ENCODE results near the gene USH1C.

USH1C gene

GRCh38 chr11:17538054-17538453, 6.2 kb downstream of the USH1C start:
- no peaks in the 10 kb centered on the region for H3K4me1 ChIP-seq (ENCODE audit: control insufficient read depth, insufficient read depth, low read length)
- ChIA-PET POLR2A (interaction anchor here (1.1 kb wide), 1 partner anchor 9 kb away, joined by 3 read pairs; the partner anchor contains the start of gene OTOG), CTCF (interaction anchor here (0.6 to 3.1 kb wide), 2 partner anchors 8 to 10 kb away, joined by 3 to 17 read pairs; no protein-coding TSS in a partner anchor)
- TF ChIP-seq, protein P1, sequence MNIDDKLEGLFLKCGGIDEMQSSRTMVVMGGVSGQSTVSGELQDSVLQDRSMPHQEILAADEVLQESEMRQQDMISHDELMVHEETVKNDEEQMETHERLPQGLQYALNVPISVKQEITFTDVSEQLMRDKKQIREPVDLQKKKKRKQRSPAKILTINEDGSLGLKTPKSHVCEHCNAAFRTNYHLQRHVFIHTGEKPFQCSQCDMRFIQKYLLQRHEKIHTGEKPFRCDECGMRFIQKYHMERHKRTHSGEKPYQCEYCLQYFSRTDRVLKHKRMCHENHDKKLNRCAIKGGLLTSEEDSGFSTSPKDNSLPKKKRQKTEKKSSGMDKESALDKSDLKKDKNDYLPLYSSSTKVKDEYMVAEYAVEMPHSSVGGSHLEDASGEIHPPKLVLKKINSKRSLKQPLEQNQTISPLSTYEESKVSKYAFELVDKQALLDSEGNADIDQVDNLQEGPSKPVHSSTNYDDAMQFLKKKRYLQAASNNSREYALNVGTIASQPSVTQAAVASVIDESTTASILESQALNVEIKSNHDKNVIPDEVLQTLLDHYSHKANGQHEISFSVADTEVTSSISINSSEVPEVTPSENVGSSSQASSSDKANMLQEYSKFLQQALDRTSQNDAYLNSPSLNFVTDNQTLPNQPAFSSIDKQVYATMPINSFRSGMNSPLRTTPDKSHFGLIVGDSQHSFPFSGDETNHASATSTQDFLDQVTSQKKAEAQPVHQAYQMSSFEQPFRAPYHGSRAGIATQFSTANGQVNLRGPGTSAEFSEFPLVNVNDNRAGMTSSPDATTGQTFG (tag by site-specific recombination; IDR thresholded peaks at IDR 0.05; ENCODE audit: borderline replicate concordance): no peak
- peak; percentile 34; the same call in 1 of the 2 replicates for TF ChIP-seq PRDM10 (tag by site-specific recombination; IDR thresholded peaks at IDR 0.05)
- H3K9me3 ChIP-seq (ENCODE audit: control insufficient read depth, insufficient read depth, low read depth, low read length): no peaks in the 10 kb centered on the region
- no peak overlapping the region for H3K4me3 ChIP-seq (ENCODE audit: low read depth, low read length)
- no peak overlapping the region for H3K27ac ChIP-seq (ENCODE audit: extremely low read depth, low read depth, low read length)
- H3K36me3 ChIP-seq (ENCODE audit: control insufficient read depth in 2 of 2, insufficient read depth in 1 of 2, low read length in 2 of 2): no peaks in the 10 kb centered on the region

- H3K4me3 ChIP-seq (ENCODE audit: low read depth, low read length): no peak overlapping the region
- TF ChIP-seq, protein P2, sequence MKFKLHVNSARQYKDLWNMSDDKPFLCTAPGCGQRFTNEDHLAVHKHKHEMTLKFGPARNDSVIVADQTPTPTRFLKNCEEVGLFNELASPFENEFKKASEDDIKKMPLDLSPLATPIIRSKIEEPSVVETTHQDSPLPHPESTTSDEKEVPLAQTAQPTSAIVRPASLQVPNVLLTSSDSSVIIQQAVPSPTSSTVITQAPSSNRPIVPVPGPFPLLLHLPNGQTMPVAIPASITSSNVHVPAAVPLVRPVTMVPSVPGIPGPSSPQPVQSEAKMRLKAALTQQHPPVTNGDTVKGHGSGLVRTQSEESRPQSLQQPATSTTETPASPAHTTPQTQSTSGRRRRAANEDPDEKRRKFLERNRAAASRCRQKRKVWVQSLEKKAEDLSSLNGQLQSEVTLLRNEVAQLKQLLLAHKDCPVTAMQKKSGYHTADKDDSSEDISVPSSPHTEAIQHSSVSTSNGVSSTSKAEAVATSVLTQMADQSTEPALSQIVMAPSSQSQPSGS (tag by site-specific recombination; IDR thresholded peaks at IDR 0.05; ENCODE audit: low read depth): no peak
- TF ChIP-seq SALL2 (tag by site-specific recombination; IDR thresholded peaks at IDR 0.05; ENCODE audit: borderline replicate concordance) (no peak), ZNF677 (tag by site-specific recombination; IDR thresholded peaks at IDR 0.05) (no peak), ZNF19 (tag by site-specific recombination; IDR thresholded peaks at IDR 0.05; ENCODE audit: low read depth) (no peak), SETDB1 (IDR thresholded peaks at IDR 0.05; ENCODE audit: insufficient read length, low read length) (no peak), ZNF549 (tag by site-specific recombination; IDR thresholded peaks at IDR 0.05) (no peak), ZNF571 (tag by site-specific recombination; IDR thresholded peaks at IDR 0.05) (no peak), ZNF777 (tag by site-specific recombination; IDR thresholded peaks at IDR 0.05; ENCODE audit: borderline replicate concordance) (no peak), ZNF133 (tag by site-specific recombination; IDR thresholded peaks at IDR 0.05) (no peak), ZNF423 (tag by site-specific recombination; IDR thresholded peaks at IDR 0.05) (no peak)
- TF ChIP-seq, protein P3, sequence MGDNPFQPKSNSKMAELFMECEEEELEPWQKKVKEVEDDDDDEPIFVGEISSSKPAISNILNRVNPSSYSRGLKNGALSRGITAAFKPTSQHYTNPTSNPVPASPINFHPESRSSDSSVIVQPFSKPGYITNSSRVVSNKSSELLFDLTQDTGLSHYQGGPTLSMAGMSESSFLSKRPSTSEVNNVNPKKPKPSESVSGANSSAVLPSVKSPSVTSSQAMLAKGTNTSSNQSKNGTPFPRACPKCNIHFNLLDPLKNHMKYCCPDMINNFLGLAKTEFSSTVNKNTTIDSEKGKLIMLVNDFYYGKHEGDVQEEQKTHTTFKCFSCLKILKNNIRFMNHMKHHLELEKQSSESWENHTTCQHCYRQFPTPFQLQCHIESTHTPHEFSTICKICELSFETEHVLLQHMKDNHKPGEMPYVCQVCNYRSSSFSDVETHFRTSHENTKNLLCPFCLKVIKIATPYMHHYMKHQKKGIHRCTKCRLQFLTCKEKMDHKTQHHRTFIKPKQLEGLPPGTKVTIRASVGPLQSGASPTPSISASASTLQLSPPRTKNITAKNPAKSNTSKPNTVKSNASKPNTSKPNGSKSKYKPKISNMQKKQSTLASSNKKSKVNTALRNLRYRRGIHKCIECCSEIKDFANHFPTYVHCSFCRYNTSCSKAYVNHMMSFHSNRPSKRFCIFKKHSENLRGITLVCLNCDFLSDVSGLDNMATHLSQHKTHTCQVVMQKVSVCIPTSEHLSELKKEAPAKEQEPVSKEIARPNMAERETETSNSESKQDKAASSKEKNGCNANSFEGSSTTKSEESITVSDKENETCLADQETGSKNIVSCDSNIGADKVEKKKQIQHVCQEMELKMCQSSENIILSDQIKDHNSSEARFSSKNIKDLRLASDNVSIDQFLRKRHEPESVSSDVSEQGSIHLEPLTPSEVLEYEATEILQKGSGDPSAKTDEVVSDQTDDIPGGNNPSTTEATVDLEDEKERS (tag by site-specific recombination; IDR thresholded peaks at IDR 0.05): no peak
- no peaks in the 10 kb centered on the region for H3K4me1 ChIP-seq (ENCODE audit: control insufficient read depth, insufficient read depth, low read length)
- CTCF ChIA-PET: interaction anchor here (3.1 kb wide), 1 partner anchor 9 kb away, joined by 17 read pairs; no protein-coding TSS in a partner anchor
- no peaks in the 10 kb centered on the region for H3K36me3 ChIP-seq (ENCODE audit: control insufficient read depth in 2 of 2, insufficient read depth in 1 of 2, low read length in 2 of 2)
- H3K9me3 ChIP-seq (ENCODE audit: control insufficient read depth, insufficient read depth, low read depth, low read length): no peaks in the 10 kb centered on the region
- POLR2A ChIA-PET: interaction anchor here (1.1 kb wide), 1 partner anchor 10 kb away, joined by 3 read pairs; the partner anchor contains the start of gene OTOG
- no peak overlapping the region for H3K27ac ChIP-seq (ENCODE audit: extremely low read depth, low read depth, low read length)
These were observed 7.0 kb downstream of the USH1C start for GRCh38 chr11:17537261-17537660.
